ENCODE results near the gene ETV3L.
"Not testable (repeated sequence)": the region's sequence is repeated elsewhere in the genome, so short reads cannot be mapped to it uniquely, and the experiment has no call there.

Gene ETV3L

DNA sequence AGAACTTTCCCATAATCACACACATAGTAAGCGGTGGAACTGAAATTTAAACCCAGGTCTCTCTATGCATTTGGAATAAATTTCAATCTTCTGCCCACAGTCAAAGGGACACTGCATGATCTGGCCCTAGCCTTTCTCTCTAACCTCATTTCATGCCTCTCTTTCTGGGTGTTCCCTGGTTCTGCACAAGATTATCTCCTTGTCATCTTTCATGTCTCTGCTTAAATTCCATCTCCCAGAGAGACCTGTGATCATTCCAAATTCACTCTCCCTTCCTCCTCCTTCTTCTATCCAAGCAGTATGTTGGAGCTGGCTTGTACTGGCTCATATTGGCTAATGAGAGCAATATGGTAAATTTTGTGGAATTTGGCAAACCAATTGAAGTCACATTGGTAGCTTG is 22.2 kb downstream of the ETV3L start:
- no peak for DNase-seq (ENCODE audit: low spot score)

DNA sequence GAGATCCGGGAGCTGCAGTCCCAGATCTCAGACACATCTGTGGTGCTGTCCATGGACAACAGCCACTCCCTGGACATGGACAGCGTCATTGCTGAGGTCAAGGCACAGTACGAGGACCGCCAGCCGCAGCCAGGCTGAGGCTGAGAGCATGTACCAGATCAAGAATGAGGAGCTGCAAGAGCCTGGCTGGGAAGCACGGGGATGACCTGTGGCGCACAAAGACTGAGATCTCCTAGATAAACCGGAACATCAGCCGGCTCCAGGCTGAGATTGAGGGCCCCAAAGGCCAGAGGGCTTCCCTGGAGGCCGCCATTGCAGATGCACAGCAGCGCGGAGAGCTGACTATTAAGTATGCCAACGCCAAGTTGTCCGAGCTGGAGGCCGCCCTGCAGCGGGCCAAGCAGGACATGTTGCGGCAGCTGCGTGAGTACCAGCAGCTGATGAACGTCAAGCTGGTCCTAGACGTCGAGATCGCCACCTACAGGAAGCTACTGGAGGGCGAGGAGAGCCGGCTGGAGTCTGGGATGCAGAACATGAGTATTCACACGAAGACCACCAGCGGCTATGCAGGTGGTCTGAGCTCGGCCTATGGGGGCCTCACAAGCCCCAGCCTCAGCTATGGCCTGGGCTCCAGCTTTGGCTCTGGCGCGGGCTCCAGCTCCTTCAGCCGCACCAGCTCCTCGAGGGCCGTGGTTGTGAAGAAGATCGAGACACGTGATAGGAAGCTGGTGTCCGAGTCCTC is 25.5 kb downstream of the ETV3L start:
- DNase-seq (ENCODE audit: low spot score): peak; percentile 24

DNA sequence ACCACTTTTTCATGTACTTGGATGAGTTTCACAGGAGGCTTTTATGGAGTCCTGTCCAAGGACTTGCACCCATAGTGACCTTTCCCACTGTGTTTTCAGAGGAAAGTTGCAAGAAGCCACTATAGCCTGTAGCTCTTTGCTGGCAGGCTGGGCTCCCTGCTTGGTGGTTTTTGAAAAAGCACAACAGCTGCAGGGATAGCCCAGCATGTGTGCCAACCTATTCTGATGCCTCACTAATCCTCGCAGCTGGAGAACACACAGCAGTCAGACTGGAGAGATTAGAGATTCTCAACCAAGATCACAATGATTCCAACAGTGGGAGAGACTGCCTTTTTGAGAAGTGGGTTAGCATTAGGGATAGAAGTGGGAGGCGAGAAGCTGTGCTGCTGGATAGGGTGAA is 30.0 kb downstream of the ETV3L start:
- no peak for DNase-seq (ENCODE audit: low spot score)

DNA sequence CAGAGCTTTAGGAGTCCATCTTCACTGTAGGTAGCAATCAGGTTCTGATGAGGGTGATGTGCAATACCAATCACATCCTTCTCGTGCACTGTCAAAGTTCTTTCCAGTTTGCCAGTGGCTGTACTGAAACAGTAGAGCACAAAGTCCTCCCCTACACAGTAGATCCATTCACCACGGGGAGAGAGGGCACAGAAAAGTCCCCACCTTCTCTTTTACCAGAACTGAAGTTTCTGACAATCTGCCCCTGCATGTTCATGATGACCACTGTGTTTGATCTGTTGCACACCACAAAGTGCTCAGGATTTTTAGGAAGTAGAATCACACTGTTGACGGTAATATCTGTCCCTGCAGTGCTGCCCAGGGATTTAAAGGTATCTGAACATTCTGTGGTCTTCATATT is 40.4 kb downstream of the ETV3L start:
- DNase-seq (ENCODE audit: low spot score): not testable (repeated sequence)

DNA sequence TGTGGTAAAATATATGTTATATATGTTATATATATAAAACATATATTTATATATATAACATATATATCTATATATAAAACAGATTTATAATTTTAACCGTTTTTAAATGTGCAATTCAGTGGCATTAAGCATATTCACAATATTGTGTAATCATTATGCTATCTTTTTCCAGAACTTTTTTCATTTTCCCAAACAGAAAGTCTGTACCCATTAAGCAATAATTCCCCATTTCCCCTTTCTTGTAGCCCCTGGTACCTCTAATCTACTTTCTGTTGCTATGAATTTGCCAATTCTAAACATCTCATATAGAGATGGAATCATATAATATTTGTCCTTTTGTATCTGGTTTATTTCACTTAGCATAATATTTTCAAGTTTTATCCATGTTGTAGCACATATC is 43.3 kb downstream of the ETV3L start:
- DNase-seq (ENCODE audit: low spot score): no peak

DNA sequence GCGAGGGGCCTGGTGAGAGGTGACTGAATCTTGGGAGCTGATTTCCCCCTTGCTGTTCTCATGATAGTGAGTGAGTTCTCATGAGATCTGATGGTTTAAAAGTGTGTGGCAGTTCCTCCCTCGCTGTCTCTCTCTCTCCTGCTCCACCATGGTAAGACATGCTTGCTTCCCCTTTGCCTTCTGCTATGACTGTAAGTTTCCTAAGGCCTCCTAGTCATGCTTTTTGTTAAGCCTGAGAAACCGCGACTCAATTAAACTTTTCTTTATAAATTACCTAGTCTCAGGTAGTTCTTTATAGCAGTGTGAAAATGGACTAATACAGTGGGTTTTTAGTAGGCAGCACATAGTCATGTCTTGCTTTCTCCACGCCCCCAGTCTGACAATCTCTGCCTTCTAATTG is 43.9 kb downstream of the ETV3L start:
- not testable (repeated sequence) for DNase-seq (ENCODE audit: low spot score)

DNA sequence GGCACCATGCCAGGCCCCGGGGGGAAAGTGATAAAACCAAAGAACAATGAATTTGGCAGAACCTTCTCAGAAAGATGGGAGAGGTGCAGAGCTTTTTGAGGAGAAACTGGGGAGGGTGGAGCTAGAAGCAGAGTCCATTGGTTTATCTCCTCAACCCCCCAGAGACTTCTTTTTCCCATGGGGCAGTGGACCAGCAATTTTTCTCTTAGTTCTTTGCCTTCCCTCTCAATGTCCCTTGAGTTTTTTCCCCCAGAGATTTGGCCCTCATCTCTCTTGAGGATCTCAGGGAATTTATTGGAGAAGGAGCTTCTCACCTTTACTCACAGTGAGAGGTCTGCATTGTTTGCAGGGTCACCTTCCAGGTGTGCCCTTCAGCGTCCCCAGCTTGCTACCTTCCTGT is 48.8 kb downstream of the ETV3L start:
- no peak for DNase-seq (ENCODE audit: low spot score)

DNA sequence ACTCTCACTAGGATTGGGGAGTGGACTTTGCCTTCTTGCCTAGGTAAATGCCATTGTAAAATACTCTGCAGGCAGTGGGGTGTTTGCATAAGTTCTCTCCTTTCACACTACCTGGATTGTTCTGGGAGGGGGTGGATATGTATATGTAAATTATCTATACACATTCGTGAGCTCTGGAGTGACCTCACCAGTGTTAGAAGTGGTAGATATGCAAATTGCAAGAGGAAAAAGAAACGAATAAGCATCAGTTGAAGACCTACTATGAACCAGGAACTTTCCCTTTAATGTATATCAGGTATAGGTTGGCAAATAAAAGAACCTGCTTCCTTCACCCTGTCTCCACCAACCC is 52.6 kb downstream of the ETV3L start:
- no peak for DNase-seq (ENCODE audit: low spot score)

DNA sequence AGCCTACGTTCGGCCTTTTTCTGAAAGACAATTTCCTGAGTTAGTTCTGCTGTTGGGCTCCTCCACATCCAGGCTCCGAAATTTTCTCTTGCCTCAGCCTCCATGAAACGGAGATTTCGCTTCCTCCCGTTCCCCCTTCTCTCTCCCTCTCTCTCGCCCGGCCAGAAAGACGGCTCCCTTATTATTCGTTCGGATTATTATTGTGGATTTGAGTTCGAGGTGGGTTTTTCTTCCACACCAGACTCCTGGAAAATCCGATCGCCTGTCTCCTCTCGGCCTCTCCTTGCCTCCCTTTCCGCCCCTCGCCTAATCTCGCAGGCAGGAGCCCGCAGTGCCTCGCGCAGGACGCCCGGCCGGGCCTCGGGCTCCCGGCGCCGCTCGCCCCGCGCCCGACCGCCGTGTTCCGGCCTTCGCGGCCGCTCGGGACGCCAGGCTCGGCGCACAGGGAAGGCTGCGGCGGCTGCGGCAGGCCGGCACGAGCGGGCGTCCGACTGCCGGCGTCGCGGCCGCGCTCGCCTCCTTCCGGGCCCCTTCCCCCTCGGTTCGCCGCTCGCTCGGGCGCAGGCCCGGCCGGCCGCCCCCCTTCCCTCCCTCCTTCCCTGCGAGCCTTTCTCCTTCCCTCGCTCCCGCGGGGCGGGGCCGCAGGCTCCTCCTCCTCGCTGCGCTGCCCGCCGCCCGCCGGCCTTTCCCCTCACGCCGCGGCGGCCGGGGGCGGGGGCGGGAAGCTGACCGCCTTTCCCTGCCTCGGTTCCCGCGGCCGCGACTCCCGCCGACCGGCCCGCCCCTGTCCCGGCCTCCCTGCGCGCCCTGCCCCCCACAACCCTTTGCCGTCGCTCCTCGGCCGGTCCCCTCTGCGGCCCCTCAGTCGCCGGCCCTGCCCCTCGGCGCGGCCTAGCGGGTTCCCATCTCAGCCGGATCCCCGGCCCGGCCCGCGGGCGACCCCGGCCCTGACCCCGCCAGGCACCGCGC is 54.1 kb downstream of the ETV3L start, which contains the start of gene ARHGEF11:
Gene ARHGEF11, minus strand, starts transcription at position 493 of the 969 bp plus-strand sequence. CDS start 1,412 bp downstream, outside the sequence.
- peak; percentile 41 for DNase-seq (ENCODE audit: low spot score)

DNA sequence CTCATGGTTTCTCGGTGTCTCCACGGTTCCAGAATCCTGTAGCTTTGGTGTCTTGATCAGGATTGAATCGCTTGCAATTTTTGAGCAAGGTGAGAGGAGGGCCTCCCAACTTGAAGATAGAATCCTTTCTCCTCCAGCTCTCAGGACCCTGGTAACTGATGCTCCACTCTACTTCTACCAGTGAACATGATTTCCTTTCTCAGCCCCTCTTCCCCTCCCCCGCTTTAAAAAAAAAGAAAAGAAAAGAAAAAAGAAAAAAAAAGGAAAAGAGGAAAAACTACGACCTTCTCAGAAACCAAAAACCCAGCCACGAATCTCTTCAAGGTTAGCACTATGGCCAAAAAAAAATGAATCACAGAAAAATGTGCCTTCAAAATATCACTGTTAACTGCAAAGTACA is 55.3 kb downstream of the ETV3L start:
- DNase-seq (ENCODE audit: low spot score): no peak

DNA sequence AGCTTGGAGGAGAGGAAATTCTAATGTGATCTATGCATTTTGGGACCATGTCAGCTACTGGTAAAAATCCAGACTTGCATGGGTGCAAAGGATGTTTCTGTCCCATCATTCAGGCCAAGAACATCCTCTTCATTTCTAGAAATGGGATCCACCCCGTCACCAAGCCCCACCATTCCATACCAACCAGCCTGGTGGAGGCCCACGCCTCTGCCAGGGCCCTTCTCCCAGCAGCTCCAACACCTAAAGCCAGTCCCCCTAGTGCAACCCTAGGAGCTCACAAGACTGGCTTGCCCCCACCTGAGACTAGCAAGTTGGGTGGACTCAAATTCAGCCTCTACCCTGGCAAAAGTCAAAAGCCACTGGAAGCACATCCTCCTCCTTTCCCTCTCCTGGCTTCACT is 55.9 kb downstream of the ETV3L start:
- DNase-seq (ENCODE audit: low spot score): no peak

DNA sequence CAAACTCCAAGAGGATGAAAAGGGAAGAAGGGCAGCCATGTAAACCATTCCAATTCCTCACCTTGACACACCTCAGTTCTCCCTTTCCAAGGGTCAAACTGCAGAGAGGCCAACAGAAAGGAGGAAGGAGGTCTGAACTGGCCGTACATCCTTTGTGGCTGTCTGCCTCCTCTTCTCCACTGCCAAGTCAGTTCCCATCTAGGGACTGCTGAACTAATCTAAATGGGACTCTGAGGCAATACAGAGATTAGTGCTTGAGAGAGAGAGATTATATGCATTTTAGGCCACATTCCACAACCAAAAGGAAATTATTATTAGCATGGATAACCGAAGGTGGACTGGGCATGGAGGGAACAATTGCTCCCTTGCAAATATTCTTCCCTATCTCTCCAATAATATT is 56.8 kb downstream of the ETV3L start:
- DNase-seq (ENCODE audit: low spot score): no peak
